Stimulated activated naive CD8-positive, alpha-beta T cell treated with anti-CD3 and anti-CD28 coated beads, Interleukin-15, Interleukin-2, amounts not matched to agents 100 U/mL and 50 U/mL, for 24 hours (primary cell): ENCODE results near the gene SKA3.
"Not testable (repeated sequence)": the region's sequence is repeated elsewhere in the genome, so short reads cannot be mapped to it uniquely, and the experiment has no call there.

Source experiments
- ATAC-seq: fragments of 150-1000 bp; cut with Tn5 transposase; one replicate; pipeline ENCODE4 v1.10.0; 2021
- DNase-seq: peaks from one replicate; pipeline ENCODE4 v3.0.0; 2021

Gene SKA3

DNA sequence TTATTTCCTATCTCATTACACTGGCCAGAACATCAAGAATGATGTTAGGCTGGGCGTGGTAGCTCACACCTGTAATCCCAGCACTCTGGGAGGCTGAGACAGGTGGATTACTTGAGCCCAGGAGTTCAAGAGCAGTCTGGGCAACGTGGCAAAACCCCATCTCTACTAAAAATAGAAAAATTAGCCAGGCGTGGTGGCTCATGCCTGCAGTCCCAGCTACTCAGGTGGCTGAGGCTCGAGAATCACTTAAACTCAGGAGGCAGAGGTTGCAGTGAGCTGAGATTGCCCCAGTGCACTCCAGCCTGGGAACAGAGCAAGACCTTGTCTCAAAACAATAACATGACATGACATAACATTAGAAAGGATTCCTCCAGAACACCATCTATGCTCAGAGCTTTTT is 10.7 kb downstream of the SKA3 start:
- not testable (repeated sequence) for ATAC-seq

DNA sequence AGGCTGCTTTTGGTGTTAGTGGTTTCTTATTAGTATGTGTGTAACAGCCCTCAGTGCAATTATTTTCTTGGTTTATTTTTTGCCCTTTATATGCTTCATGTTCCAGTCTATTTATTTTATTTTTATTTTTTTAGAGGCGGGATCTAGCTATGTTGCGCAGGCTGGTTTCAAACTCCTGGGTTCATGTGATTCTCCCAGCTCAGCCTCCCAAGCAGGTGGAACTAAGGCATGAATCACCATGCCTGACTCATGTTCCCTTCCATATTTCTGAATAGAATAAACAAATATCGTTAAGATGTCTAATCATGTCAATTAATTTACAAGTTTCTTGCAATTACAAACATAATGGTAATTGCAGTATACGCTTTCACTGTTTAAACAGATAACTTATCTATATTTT is 11.7 kb downstream of the SKA3 start:
- ATAC-seq (no peak), DNase-seq (no peak)

More for the DNA sequence above, 10.7 kb downstream of the SKA3 start:
- DNase-seq, result not testable (repeated sequence)

DNA sequence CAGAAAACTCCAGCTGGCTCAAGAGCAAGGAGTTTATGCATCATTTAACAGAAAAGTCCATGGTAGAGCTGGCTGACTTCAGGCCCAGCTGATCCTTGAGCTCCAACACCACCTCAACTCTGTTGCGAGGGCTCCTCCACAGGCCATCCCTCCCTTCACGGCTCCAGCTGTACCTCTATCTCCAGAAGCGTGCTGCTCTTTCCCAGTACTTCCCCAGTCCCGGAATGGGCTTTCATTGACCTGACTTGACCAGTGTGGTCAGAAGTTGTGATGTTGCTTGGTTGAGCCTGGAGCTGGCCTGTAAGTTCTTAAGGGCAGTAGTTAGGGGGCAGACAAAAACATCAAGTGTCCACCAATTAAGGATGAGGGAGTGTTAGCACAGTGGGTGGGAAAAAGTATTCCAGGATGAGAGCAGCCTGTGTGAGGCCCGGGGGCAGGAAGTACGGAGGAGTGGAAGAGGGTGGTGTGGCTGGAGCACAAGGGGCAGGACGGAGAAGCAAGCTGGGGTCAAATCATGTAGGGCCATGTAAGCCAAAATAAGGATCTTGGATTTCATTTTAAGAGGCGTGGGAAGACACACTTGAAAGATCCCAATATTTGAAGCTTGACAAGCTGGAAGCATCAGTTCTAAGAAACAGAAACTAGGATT is 24.0 kb downstream of the SKA3 start:
- no peak for DNase-seq
- no peak for ATAC-seq

DNA sequence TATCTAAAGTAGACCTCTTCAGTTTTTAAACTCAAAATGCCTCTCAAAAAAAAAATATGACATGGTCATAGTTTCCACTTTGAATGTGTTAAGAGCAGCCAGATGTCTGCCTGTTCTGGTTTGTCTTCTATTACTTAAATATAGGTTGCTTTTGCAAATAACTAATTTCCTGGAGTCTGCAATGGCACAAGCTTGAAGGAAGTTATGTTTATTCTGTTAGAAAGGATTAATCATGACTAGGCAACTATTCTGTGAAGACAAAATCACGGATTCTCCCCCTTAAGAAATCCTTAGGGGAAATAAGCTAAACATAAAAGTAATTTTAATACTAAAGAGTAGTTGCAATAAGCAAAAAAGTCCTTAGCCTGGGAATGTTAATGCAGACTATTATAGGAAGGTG is 26.3 kb downstream of the SKA3 start:
- DNase-seq (no peak), ATAC-seq (no peak)

DNA sequence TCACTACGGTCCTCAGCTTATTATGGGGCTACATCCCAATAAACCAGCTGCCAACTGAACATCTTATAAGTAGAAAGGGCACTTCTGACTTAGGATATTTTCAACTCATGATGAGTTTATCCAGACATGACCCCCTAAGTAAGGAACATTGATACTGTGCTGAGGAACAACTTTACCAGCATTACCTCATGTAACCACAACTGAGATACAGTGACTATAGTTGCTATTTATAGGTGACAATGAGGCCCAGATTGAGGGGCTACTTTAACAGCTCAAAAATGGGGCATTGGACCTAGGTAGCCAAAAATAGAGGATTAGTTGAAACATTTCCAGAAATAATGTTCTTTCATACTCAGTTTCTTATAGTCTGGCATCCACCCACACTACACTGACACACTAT is 26.8 kb downstream of the SKA3 start:
- DNase-seq, result no peak
- ATAC-seq, result peak; percentile 58

DNA sequence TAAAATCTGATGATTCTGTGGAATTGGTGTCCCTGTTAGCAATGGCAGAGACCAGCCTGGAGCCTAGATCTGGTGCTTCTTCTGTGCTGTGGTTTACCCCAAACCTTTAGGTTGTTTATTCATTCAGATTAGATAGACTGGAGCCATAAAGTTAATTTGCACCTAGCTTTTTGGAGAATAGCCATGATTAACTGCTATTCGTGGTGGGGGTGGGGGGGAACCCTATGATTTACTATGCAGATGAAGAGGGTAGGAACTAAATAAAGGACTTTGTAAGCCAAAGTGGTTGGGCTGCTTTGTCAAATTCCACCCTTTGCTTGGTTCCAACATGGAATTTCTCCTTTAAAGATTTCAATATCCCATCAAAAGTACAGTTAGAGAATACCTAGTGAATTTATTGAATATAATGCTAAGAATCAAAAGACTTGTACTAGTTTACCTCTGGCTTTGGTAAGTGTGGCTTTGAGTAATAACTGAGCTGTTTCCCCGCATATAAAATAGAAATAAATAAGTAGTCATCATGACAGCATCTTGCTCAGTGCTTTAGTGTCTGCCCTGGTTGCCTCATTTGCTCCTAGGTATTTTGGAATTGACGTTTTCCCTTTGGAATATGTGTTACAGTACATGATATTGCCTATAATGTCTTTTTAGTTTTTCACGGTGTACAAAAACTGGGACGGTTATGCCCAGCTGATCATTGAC is 27.6 kb downstream of the SKA3 start:
- DNase-seq (no peak), ATAC-seq (no peak)

DNA sequence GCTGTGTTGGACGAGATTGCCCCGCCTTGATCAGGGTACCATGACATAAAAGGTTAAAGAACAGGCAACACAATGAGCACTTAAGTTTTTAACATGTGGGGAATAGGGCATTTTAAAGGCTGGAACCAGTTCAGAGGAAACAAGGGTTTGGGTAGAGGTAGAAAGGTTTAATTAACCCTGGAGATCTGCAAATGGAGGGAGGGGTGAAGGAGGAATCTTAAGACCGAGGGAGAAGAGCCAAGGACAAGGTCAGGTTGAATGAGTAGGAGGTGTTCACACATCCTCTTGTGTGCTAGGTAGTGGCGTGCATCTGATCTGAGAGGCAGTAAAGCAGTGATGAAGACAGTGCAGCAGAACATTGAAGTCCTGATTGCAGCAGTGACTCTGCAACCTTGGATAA is 28.5 kb downstream of the SKA3 start:
- ATAC-seq, result no peak
- DNase-seq, result no peak

DNA sequence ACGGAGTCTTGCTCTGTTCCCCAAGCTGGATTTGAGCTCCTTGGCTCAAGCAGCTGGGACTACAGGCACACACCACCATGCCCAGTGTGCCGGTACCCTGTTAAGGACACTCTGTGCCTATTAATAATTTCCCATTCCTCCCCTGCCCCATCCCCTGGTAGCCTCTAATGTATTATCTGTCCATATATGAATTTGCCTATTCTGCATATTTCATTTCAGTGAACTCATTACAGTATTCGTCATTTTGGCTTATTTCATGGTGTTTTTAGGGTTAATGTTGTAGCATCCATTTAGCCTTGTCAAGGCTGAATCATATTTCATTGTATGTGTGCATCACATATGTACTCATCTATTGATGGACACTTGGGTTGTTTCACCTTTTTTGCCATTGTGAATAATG is 33.6 kb downstream of the SKA3 start:
- ATAC-seq (no peak), DNase-seq (no peak)

DNA sequence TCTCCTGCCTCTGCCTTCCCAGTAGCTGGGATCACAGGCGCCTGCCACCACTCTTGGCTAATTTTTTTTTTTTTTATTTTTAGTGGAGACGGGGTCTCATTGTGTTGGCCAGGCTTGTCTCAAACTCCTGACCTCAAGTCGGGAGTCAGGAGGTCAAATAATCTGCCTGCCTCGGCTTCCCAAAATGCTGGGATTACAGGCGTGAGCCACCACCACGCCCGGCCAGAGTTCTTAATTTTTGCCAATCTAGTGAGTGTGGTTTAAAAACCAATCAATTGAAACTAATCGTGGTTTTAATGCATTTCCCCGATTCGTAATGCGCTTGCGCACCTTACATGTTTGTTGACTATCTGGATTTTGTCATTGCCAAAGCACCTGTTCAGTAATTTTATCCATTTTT is 37.0 kb downstream of the SKA3 start:
- DNase-seq (no peak), ATAC-seq (no peak)

DNA sequence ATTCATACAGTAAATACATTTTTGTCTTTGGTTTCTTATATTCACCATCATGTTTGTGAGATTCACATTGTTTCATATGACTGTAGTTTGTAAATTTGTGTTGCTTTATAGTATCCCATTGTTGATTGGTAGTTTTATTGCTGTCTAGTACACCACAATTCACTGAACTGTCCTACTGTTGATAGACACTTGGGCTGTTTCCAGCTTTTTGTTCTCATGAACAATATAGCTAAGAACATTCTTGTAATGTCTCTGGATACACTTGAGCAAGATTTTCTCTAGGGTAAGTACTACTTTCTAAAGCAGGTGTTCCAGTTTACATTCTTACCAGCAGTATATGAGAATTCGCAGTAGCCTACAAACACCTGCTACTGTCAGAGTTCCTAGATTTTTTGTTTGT is 37.8 kb downstream of the SKA3 start:
- DNase-seq (no peak), ATAC-seq (no peak)

DNA sequence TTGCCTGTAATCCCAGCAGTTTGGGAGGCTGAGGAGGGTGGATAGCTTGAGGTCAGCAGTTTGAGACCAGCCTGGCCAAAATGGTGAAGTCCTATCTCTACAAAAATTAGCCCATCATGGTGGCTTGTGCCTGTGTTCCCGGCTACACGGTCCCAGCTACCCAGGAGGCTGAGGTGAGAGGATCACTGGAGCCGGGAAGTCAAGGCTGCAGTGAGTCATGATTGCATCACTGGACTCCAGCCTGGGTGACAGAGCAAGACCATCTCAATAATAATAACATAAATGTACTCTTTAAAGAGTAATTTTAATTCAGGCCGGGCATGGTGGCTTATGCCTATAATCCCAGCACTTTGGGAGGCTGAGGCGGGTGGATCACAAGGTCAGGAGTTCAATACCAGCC is 38.7 kb downstream of the SKA3 start:
- ATAC-seq (no peak), DNase-seq (no peak)

DNA sequence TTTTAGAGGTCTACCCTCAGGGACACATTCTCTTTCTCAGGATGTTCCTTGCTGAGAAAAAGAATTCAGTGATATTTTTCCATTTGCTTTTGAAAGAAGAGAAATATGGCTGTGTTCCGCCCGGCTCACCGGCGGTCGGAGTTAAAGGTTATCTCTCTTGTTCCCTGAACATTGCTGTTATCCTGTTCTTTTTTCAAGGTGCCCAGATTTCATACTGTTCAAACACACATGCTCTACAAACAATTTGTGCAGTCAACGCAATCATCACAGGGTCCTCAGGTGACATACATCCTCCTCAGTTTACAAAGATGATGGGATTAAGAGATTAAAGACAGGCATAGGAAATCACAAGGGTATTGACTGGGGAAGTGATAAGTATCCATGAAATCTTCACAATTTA is 40.5 kb downstream of the SKA3 start:
- not testable (repeated sequence) for DNase-seq, ATAC-seq

DNA sequence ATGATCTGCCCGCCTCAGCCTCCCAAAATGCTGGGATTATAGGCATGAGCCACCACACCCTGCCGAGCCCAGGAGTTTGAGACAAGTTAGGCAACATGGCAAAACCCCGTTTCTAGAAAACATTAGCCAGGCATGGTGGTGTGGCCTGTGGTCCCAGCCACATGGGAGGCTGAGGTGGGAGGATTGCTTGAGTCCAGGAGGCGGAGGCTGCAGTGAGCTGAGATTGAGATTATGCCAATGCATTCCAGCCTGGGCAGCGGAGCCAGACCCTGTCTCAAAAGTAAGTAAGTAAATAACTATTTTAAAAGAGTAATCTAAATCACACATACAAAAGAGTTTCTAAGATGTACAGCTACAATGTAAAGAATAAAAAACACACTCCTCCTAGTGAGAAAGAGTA is 41.9 kb downstream of the SKA3 start:
- DNase-seq, result no peak
- no peak for ATAC-seq

DNA sequence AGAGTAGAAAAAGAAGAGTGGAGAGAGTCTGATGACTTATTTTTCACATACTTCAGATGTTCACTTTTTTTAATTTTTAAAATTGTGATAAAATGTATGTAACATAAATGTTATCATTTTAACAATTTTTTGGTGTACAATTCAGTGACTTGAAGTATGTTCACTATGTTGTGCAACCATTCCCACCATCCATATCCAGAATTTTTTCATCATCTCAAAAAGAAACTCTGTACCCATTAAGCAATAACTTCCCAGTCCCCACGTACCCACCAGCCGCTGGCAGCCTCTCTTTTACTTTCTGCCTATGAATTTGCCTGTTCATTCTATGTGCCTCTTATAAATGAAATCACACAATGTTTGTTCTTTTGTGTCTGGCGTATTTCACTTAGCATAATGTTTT is 43.3 kb downstream of the SKA3 start:
- ATAC-seq (no peak), DNase-seq (no peak)

DNA sequence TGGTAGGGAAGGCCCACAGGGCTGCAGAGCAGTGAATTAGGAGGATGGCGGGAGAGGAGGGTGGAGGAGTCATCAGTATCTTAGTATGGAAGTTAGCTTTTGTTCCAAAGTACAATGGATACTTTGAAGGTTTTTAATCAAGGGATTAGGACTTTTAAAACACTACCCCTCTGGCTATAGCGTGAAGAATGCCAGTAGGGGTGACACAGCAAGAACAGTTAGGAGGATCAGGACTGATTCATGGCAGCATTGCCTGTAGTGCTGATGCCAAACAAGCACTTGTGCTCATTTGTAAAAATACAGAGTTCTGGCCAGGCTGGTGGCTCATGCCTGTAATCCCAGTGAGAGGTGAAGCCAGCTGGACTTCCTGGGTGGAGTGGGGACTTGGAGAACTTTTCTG is 46.2 kb downstream of the SKA3 start:
- no peak for ATAC-seq
- DNase-seq, result no peak

DNA sequence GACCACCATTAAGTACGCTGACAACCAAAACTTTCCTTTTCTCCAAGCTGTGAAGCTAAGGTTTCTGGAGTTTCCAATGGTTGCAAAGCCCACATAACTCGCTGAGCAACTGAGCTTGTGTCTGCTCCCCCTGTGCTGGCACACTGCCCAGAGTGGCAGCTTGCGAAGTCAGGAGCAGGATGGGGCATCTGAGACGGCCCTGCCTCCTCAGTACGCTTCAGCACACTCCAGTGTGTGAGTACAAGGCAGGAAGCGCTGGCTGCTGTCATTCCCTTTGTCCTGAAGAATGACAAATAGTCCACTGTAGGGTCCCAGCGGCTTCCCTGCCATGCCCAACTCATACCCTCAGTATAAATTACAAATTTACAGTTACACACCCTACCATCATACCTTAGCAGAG is 51.5 kb downstream of the SKA3 start:
- ATAC-seq (no peak), DNase-seq (no peak)

DNA sequence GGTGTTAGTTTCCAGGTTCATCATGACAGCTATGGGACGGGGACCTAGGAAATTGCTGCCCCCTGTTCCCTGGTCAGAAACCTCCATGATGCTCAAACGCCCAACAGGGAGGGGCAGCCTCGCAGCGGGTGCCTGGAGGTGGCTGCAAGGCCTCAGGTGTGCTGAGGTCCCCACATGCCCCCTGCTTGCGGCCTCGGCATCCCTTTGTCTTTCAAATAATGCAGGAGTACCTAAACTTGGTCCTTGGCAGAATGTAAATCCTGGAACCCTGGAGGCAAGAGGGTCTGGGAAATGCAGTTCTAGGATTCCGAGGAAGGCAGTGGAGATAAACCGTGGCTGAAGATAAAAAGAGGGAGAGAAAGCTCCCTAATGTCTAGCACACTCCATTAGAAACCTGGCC is 52.4 kb downstream of the SKA3 start:
- ATAC-seq (no peak), DNase-seq (no peak)

DNA sequence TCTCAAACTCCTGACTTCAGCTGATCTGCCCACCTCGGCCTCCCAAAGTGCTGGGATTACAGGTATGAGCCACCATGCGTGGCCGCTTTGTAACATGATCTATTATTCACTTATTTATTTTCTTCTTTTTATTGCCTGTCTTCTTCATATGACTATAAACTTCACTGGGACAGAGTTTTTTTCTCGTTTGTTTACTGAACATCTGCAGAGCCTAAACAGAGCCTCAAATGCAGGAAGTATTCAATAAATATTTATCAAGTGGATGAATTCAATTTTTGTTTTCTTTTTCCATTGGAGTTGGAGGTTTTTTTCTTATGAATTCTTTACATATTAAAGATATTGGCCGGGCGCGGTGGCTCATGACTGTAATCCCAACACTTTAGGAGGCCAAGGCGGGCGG is 54.7 kb downstream of the SKA3 start:
- no peak for ATAC-seq
- no peak for DNase-seq

DNA sequence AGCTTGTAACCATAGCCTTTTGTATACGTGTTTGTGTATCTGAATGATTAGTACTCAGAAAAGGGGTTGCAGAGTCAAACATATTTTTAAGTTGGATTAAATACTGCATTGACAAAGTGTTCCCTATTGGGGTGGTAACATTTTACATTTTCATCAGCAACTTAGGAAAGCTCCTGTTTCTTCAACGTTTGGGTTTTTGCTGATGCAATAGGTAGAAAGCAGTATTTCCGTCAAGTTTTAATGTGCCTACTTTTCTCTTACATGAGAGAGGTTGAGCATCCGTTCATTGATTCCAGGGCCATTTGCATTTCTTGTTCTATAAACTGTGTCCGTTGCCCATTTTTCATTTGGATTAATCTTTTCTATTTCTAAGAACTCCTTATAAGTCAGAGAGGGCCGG is 56.2 kb downstream of the SKA3 start:
- ATAC-seq (no peak), DNase-seq (no peak)

DNA sequence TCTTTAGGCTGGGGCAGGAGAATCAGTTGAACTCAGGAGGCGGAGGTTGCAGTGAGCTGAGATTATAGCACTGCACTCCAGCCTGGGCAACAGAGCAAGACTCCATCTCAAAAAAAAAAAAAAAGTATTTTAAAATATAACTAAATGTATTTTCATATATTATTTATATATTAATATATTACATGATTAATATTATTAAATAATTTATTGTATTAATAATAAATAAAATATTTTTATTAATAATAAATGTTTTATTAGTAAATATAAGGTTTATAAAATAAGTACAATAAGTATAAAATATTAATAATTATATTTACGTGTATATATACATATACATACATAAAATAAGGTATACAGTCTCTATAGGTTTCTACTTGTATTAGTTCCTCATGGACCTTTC is 56.8 kb downstream of the SKA3 start:
- ATAC-seq (no peak), DNase-seq (no peak)

DNA sequence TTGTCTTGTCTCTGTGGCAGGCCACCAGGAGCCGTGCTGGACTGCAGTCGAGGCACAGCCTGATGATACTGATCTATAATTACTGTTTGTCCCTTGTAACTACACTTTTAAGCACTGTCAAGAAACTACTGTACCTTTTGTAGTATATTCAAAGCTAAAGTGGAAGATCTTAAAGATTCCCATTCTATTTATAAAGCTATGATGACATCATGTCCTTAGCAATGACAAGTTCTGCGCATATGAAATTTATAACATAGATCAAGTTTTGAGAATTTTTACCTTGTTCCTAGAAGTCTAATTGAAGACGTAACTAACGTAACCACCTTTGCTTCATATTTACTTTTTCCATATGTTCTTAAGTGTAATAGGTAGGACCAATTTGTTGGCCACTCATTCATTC is 58.2 kb downstream of the SKA3 start:
- ATAC-seq, result no peak
- DNase-seq, result no peak

DNA sequence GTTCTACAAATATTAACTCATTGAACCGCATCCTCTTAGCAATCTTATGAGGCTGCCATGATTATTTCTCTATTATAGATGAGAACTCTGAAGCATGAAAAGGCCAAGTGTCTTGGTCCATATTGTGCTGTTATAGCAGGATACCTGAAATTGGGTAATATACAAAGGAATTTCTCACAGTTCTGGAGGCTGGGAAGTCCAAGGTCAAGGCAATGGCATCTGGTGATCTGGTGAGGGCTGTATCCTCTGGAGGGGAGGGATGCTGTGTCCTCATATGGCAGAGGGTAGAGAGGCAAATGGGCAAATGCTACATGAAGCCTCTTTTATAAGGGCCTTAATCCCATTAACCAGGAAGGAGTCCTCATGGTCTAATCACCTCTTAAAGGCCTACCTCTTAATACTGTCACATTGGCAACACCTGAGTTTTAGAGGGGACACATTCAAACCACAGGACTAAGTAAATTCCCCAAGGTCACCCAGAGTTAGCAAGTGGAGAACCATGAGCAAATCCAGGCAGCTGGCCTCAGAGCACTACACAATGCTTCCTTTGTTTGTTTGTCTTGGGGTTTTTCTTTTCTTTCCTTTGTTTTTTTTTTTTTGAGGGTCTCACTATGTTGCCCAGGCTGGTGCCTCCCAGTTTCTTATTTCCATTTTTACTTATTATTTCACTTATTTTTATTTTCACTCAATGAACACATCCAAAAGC is 59.1 kb downstream of the SKA3 start:
- no peak for ATAC-seq
- DNase-seq, result no peak

DNA sequence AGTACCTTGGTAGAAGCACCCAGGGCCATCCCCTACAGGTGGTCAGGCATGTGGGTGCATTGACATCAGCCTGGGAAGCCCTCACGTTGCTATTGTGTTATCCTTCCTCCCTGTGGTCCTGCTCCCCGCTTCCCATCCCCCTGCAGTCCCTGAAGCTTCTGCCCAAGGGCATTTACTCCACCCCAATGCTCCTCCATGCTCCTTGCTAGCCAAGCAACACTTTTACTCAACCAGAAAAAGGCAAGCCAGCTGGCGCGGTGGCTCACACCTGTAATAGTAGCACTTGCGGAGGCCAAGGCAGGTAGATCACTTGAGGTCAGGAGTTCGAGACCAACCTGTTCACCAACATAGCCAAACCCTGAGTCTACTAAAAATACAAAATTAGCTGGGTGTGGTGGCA is 60.2 kb downstream of the SKA3 start:
- ATAC-seq (no peak), DNase-seq (no peak)

DNA sequence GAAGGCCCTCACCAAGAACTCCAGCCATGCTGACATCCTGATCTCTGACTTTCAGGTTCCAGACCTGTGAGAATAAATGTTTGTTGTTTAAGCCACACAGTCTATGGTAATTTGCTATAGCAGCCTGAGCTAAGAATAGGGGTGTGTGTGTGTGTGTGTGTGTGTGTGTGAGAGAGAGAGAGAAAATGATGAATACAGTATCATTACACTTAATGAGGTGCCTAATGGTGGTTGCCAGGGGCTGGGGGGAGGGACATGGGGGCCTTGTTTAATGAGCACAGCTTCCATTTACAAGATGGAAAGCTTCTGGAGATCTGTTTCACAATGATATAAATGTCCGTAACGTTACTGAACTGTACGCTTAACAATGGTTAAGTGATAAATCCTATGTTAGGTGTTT is 61.1 kb downstream of the SKA3 start:
- no peak for DNase-seq
- no peak for ATAC-seq
